GM23338 (cell line): ENCODE results near the gene CLEC1A. TPM values are rescaled to one million over a fixed set of nuclear protein-coding genes. Genes with fewer than 3 reads are reported as not detected.
A peak's percentile ranks its signal among the peaks of the same experiment; 100 is the strongest.

ENCODE experiments used
- ATAC-seq: fragments of 200-7000 bp; cut with Tn5 transposase; 3 replicates; pipeline ENCODE4 v1.9.1; 2020
- DNase-seq: peaks from one replicate; pipeline ENCODE4 v3.0.0-alpha.2; 2015; ENCODE audit warnings: low spot score
- H2AFZ ChIP-seq: fragments of 200-600 bp; sonication (generic); 2 replicates; pipeline ENCODE4 v1.8.0; 2016; ENCODE audit warnings: antibody characterized with exemption, mild to moderate bottlenecking, moderate library complexity
- H3F3A ChIP-seq: fragments of 200-600 bp; sonication (generic); replicated peaks from 2 replicates; pipeline ENCODE4 v1.8.0; 2017; ENCODE audit warnings: antibody characterized with exemption, mixed run types, low read depth
- H3K27ac ChIP-seq: fragments of 200-600 bp; sonication (generic); 2 replicates; pipeline ENCODE4 v1.6.1; 2016; ENCODE audit warnings: low read depth
- H3K27me3 ChIP-seq: fragments of 200-600 bp; sonication (generic); 2 replicates; pipeline ENCODE4 v1.8.0; 2016; ENCODE audit warnings: mild to moderate bottlenecking, mixed run types, moderate library complexity; ENCODE audit not compliant: insufficient read depth
- H3K36me3 ChIP-seq: fragments of 200-600 bp; sonication (generic); 2 replicates; pipeline ENCODE4 v1.8.0; 2016; ENCODE audit warnings: mild to moderate bottlenecking; ENCODE audit not compliant: insufficient read depth
- H3K4me1 ChIP-seq: fragments of 200-600 bp; sonication (generic); 2 replicates; pipeline ENCODE4 v1.8.0; 2016; ENCODE audit warnings: mild to moderate bottlenecking, moderate library complexity; ENCODE audit not compliant: insufficient read depth
- H3K4me2 ChIP-seq: fragments of 200-600 bp; sonication (generic); 2 replicates; pipeline ENCODE4 v1.7.1; 2017; ENCODE audit warnings: mixed run types
- H3K4me3 ChIP-seq: fragments of 200-600 bp; sonication (generic); 2 replicates; pipeline ENCODE4 v1.6.1; 2016; ENCODE audit warnings: mixed run types
- H3K79me2 ChIP-seq: fragments of 200-600 bp; sonication (generic); replicated peaks from 2 replicates; pipeline ENCODE4 v1.8.0; 2017; ENCODE audit warnings: mild to moderate bottlenecking; ENCODE audit not compliant: insufficient read depth
- H3K9me2 ChIP-seq: fragments of 200-600 bp; sonication (generic); 2 replicates; pipeline ENCODE4 v1.8.0; 2017; ENCODE audit not compliant: insufficient read depth
- H4K20me1 ChIP-seq: fragments of 200-600 bp; sonication (generic); replicated peaks from 2 replicates; pipeline ENCODE4 v1.8.0; 2017; ENCODE audit warnings: mild to moderate bottlenecking; ENCODE audit not compliant: insufficient read depth
- H3K27ac Mint-ChIP-seq: 2 replicates; pipeline ENCODE4 v1.8.0; 2020; ENCODE audit warnings: inconsistent platforms, mild to moderate bottlenecking, moderate library complexity, mixed read lengths
- H3K27me3 Mint-ChIP-seq: 3 replicates; pipeline ENCODE4 v1.8.0; 2022; ENCODE audit warnings: low read depth, mild to moderate bottlenecking, moderate library complexity, mixed read lengths, inconsistent platforms; ENCODE audit not compliant: insufficient read depth, poor library complexity
- H3K36me3 Mint-ChIP-seq: 3 replicates; pipeline ENCODE4 v1.8.0; 2021; ENCODE audit warnings: low read depth, mild to moderate bottlenecking, inconsistent platforms, moderate library complexity, mixed read lengths
- H3K4me1 Mint-ChIP-seq: 3 replicates; pipeline ENCODE4 v1.8.0; 2020; ENCODE audit warnings: mild to moderate bottlenecking, inconsistent platforms, mixed read lengths
- H3K4me3 Mint-ChIP-seq: 3 replicates; pipeline ENCODE4 v1.8.0; 2021; ENCODE audit warnings: moderate library complexity, mild to moderate bottlenecking, inconsistent platforms, mixed read lengths
- H3K9me3 Mint-ChIP-seq: 3 replicates; pipeline ENCODE4 v1.8.0; 2020; ENCODE audit warnings: moderate library complexity, mild to moderate bottlenecking, inconsistent platforms, mixed read lengths
- CREB1 ChIP-seq: fragments of 250-450 bp; sonication (Bioruptor Pico); IDR thresholded peaks from 2 replicates; pipeline ENCODE4 v1.5.0; 2020; ENCODE audit warnings: low read depth, mild to moderate bottlenecking, moderate library complexity
- CTCF ChIP-seq, 2 experiments: fragments of 200-600 bp in 1 of 2; sonication (generic) in 1 of 2; conservative IDR thresholded peaks; 2 replicates each; pipeline versions ENCODE4 v1.5.1 to v1.6.1; 2016 to 2017; ENCODE audit warnings: antibody characterized with exemption in 2 of 2, low read depth in 2 of 2, mild to moderate bottlenecking in 2 of 2, moderate library complexity in 1 of 2
- EZH2 ChIP-seq: fragments of 200-600 bp; sonication (generic); IDR thresholded peaks from one replicate; pipeline ENCODE4 v1.8.0; 2017; ENCODE audit warnings: antibody characterized with exemption, mild to moderate bottlenecking, low read depth; ENCODE audit not compliant: unreplicated experiment
- JUNB ChIP-seq: IDR thresholded peaks from one replicate; pipeline ENCODE4 v1.6.1; 2016; ENCODE audit warnings: antibody characterized with exemption; ENCODE audit not compliant: unreplicated experiment
- NANOG ChIP-seq: IDR thresholded peaks from 2 replicates; pipeline ENCODE4 v1.6.1; 2016; ENCODE audit warnings: antibody characterized with exemption, borderline replicate concordance
- POLR2AphosphoS5 ChIP-seq: IDR thresholded peaks from 2 replicates; pipeline ENCODE4 v1.6.1; 2016; ENCODE audit warnings: antibody characterized with exemption, low read depth
- REST ChIP-seq: IDR thresholded peaks from one replicate; pipeline ENCODE4 v1.6.1; 2018; ENCODE audit warnings: antibody characterized with exemption; ENCODE audit not compliant: unreplicated experiment
- ZNF114 ChIP-seq: fragments of 250-450 bp; sonication (Bioruptor Pico); IDR thresholded peaks from 2 replicates; pipeline ENCODE4 v1.5.0; 2020; ENCODE audit warnings: mild to moderate bottlenecking, moderate library complexity
- ZNF331 ChIP-seq: fragments of 250-450 bp; sonication (Bioruptor Pico); IDR thresholded peaks from 2 replicates; pipeline ENCODE4 v1.5.0; 2020; ENCODE audit warnings: low read depth, mild to moderate bottlenecking, moderate library complexity
- ZNF462 ChIP-seq: fragments of 250-450 bp; sonication (Bioruptor Pico); IDR thresholded peaks from 2 replicates; pipeline ENCODE4 v1.5.0; 2020; ENCODE audit warnings: mild to moderate bottlenecking, moderate library complexity
- polyA plus RNA-seq: library from polyadenylated mRNA; unstranded; fragments of >200 nt; fragmentation: Nextera tagmentation; extraction: Ambion mirVana; gene quantifications from 2 replicates; pipeline ENCODE4 v1.2.1, GENCODE V29; 2016
- total RNA-seq: library from RNA; depleted of rRNA; stranded (reverse); fragments of >200 nt; shearing (Covaris generic); gene quantifications from 2 replicates; pipeline ENCODE4 v1.2.3, GENCODE V29; 2014

Gene CLEC1A
- total and polyA plus RNA-seq, 2 experiments from 2014 or later: 1.1 TPM; not detected in 1

- no peak for TF ChIP-seq REST
- no peak for TF ChIP-seq ZNF114 (CRISPR knock-in tag)
- no peak for TF ChIP-seq CTCF (conservative IDR thresholded peaks at IDR 0.05; ENCODE audit: low read depth in 2 of 2)
- TF ChIP-seq POLR2AphosphoS5: no peak
- no peak for TF ChIP-seq EZH2
These were observed 71.1 kb downstream of the CLEC1A start (continued) for GRCh38 chr12:10027721-10028120.

GRCh38 chr12:10027311-10027710 lies 71.5 kb downstream of the CLEC1A start:
- Histone ChIP-seq H3K79me2 (no peaks in the 10 kb centered on the region), H3K4me2 (no peak overlapping the region), H2AFZ (peak overlapping the region; percentile 97), H3K4me3 (no peak overlapping the region), H4K20me1 (no peaks in the 10 kb centered on the region), H3K27me3 (no peaks in the 10 kb centered on the region), H3F3A (no peaks in the 10 kb centered on the region), H3K9me2 (peaks cover 12% of the 10 kb centered on the region; the same call in 1 of the 2 replicates), H3K27ac (no peak overlapping the region), H3K4me1 (no peaks in the 10 kb centered on the region), H3K36me3 (no peaks in the 10 kb centered on the region)
- Mint-ChIP-seq H3K36me3 (no peaks in the 10 kb centered on the region; the same call in 2 of the 3 replicates), H3K27ac (no peak overlapping the region), H3K9me3 (peaks cover 9% of the 10 kb centered on the region; the same call in 2 of the 3 replicates), H3K4me1 (peaks cover 11% of the 10 kb centered on the region; the same call in 2 of the 3 replicates), H3K4me3 (no peak overlapping the region), H3K27me3 (no peaks in the 10 kb centered on the region)
- ATAC-seq (no peak), DNase-seq (no peak)
- TF ChIP-seq ZNF331 (CRISPR knock-in tag) (no peak), CREB1 (no peak), NANOG (no peak), POLR2AphosphoS5 (no peak), JUNB (no peak), REST (no peak), ZNF462 (CRISPR knock-in tag) (no peak)
